DMS79 treated with DMSO at 0.1 percent for 48 hours (cell line): ENCODE measurements around the gene POLR2A.

Experiments used
- DNase-seq: peaks from one replicate; lab custom pipeline; 2025; lab: John Stamatoyannopoulos, UW

POLR2A gene

DNA sequence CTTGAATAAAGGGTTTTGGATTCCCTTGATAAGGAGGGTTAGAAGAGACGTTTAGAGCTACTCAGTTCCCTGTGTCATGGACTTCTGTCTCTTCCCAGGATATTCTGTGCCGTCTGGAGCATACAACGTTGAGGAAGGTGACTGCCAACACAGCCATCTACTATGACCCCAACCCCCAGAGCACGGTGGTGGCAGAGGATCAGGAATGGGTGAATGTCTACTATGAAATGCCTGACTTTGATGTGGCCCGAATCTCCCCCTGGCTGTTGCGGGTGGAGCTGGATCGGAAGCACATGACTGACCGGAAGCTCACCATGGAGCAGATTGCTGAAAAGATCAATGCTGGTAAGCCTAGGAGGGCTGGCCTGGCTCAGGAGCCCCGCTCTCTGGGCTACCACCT lies 24.7 kb downstream of the POLR2A start:
- DNase-seq = no peak

DNA sequence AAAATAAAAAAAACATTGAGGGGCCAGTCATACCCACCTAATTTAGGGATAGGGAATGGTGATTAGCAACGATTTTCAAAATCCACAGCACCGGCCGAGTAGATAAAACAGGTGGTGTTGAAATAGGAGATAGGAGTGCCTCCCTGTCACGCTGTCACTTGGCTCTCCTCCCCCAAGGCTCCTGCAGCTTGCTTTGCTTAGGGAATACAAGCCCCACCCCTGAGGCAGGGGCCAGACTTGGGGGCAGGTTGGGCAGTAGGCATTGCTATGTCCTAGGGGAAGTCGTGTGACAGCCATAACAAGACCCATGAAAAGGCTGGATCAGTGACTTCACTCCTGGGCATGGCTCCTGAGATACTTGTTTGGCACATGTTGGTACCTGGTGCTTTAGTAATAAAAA lies 25.8 kb downstream of the POLR2A start:
- no peak for DNase-seq

DNA sequence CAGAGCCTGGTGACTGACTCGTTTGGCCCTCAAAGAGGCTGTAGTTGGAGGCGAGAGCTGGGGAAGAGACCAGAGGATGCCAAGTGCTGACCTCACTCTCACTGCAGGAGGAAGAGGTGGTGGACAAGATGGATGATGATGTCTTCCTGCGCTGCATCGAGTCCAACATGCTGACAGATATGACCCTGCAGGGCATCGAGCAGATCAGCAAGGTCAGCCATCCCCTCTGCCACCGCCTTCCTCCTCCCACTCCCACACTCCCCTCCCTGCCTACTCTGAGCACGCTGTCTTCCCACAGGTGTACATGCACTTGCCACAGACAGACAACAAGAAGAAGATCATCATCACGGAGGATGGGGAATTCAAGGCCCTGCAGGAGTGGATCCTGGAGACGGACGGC lies 26.9 kb downstream of the POLR2A start:
- DNase-seq = no peak

DNA sequence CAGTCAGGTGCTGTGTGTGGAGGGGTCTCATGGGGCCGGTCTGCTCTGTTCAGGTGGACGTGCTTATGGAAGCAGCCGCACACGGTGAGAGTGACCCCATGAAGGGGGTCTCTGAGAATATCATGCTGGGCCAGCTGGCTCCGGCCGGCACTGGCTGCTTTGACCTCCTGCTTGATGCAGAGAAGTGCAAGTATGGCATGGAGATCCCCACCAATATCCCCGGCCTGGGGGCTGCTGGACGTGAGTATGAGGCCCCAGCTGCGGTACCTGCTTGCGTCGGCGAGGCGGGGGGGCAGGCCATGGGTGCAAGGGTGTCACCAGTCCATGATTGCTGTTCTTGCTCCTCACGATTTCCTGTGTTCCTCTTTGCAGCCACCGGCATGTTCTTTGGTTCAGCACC lies 27.9 kb downstream of the POLR2A start:
- DNase-seq = no peak

DNA sequence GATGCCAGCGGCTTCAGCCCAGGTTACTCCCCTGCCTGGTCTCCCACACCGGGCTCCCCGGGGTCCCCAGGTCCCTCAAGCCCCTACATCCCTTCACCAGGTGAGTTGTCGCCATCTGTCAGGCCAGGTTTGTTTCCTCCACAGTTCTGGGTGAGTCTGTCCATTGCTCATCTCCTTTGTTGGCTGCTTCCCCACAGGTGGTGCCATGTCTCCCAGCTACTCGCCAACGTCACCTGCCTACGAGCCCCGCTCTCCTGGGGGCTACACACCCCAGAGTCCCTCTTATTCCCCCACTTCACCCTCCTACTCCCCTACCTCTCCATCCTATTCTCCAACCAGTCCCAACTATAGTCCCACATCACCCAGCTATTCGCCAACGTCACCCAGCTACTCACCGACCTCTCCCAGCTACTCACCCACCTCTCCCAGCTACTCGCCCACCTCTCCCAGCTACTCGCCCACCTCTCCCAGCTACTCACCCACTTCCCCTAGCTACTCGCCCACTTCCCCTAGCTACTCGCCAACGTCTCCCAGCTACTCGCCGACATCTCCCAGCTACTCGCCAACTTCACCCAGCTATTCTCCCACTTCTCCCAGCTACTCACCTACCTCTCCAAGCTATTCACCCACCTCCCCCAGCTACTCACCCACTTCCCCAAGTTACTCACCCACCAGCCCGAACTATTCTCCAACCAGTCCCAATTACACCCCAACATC lies 28.8 kb downstream of the POLR2A start:
- DNase-seq = no peak

DNA sequence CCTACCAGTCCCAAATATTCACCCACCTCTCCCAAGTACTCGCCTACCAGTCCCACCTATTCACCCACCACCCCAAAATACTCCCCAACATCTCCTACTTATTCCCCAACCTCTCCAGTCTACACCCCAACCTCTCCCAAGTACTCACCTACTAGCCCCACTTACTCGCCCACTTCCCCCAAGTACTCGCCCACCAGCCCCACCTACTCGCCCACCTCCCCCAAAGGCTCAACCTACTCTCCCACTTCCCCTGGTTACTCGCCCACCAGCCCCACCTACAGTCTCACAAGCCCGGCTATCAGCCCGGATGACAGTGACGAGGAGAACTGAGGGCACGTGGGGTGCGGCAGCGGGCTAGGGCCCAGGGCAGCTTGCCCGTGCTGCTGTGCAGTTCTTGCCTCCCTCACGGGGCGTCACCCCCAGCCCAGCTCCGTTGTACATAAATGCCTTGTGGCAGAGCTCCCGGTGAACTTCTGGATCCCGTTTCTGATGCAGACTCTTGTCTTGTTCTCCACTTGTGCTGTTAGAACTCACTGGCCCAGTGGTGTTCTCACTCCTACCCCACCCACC lies 29.8 kb downstream of the POLR2A start:
- no peak for DNase-seq

DNA sequence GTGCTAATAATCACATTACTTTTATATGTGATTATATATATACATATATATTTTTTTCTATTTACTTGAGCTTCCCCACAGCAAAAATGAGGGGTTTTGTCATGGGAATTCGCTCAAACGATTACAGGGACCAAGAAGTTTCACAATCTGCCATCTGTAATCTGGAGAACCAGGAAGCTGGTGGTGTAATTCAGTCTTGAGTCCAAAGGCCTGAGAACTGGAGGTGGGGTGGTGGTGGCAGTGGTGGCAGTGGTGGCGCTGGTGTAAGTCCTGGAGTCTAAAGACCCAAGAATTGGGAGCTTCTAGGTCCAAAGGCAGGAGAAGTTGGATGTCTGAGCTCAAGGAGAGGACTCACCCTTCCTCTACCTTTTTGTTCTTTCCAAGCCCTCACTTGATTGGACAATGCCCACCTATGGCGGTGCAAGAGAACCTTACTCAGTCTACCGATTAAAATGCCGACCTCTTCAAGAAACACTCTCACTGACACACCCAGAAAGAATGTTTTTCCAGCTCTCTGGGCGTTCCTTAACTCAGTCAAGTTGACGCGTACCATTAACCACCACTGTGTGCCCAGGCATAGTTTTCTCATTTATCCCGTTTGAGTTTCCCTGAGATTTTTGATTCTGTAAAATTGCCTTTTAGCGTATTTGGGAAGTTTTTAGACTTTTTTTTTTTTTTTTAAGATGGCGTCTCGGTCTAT lies 31.9 kb downstream of the POLR2A start:
- no peak for DNase-seq

DNA sequence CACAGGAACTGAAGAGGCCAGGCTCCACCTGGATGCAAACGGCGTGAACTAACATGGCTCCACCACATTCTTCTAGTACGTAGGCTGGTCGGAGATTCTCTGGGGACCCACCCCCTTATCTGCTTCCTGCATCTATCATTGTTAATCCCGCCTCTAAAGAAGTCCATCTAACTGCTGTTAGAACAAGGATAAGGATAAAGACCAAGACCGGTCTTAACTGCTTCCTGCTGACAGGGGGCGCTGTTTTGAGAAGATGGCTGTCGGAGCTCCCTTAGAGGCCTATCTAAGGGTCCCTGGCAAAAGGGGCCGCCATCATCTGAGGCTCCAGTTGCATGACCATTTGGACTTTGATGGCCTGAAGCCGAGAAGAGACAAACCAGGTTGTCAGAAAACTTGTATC lies 38.9 kb downstream of the POLR2A start:
- DNase-seq = no peak

DNA sequence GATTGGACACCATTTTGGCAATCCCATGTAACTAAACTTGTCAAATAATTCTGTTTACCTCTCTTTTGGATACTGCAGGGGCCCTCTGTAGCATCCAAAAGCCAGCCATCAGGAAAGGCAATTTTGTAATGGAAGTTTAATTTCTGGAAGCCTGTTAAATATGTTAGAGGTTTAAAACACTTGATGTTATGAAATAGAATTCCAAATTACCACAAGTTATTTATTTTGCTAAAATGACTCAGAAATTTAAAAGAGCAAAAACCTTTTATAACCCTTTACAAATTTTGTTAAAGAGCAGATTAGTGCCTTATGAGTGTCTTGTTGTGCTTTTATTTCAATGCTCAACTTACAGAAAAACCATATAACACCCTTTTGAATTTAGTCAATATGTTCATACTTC lies 44.7 kb downstream of the POLR2A start:
- no peak for DNase-seq

DNA sequence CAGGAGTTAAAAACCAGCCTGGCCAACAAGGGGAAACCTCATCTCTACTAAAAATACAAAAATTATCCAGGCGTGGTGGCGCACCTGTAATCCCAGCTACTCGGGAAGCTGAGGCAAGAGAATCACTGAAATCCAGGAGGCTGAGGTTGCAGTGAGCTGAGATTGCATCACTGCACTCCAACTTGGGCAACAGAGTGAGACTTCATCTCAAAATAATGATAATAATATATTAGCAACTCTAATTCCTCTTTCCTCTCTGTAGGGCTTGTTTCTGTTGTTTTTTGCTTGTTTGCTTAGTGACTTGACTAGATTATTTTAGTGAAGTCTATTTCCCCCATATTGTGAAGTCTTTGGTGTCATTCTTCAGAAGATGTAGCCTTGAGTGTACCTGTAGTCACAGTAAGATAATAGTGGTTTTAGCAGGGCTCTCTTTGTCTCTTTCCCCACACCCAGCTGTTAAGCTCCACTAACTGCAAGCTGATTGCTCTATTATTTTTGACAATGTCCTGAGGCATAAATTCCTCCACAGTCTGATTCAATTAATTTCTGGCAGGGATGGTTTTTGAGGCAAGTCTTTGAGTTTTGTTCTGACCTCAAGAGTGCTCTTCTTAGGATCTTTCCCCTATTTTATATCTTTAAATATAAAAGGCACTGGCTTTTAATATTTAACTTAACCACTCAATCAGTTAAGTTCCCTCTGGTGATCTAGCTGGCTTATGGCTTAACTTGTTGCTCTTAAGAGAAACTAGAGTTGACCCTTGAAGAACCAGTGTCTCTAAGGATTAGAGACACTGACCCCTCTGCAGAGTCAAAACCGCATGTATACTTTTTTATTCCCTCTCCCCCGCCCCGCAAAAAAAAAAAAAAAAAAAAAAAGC lies 46.1 kb downstream of the POLR2A start:
- no peak for DNase-seq

DNA sequence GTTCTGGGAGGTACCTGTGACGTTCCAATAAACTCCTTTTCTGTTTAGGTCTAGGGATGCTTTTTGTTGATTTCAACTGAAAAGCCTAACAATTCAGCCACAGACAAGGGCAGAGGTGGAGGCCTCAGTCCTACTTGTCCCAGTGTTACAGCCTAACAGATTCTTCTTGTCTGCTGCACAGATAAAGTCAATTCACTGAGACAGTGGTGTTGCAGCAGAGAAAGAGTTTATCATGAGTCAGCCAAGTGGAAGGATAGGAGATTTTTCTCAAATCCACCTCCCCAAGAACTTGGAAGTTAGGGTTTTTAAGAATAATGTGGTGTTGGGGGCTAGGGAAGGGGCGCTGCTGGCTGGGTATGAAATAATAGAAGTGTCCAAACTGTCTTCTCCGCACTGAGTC lies 53.9 kb downstream of the POLR2A start:
- DNase-seq = no peak

DNA sequence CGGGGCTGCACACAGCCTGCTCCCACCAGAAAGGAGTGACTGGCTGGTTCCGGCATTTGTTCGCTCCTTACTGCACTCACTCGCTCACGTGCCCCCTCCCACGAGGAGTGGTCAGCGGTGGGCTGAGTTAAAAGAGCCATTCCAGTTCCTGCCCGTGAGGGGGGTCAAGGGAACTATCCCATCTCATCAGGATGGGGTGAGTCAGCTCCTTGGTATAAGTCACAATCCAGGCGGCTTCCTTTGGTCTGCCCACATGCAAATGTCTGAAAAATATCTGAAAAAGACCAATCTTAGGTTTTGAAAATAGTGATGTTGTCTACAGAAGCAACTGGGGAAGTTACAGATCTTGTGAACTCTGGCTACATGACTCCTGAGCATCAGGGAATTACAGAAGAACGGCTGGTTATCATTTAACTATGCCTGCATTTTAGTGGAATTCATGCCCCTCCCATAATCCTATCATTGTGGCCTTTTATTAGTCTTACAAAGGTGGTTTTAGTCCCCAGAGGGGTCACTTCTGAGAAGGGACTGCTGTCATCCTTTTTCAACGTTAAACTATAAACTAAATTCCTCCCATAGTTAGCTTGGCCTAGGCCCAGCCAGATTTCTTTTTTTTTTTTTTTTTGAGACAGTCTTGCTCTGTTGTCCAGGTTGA lies 54.9 kb downstream of the POLR2A start:
- no peak for DNase-seq

DNA sequence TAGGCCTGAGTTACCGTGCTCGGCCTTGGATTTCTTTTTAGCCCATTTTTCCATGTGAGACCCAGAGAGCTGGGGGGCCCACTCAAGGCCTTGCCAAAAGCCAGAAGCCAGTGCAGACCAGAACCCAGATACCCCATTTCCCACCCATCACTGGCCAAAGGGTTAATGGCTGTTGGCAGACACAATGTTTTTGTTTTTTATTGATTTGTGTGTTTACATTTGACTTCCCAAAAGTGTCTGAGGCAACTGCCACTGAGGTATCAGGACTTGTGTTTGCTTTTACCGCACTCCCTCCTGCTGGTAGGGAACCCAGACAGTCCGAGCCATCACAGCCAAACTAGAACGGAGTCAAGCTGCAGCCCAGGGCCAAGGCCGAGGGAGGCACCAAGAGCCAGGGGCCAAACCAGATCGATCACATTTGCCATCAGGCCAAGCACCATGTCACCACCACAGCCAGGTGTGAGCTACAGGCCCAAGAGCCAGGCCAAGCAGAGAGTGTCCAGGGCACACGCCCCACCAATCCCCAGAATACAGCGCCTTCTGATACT lies 57.0 kb downstream of the POLR2A start:
- DNase-seq = no peak

DNA sequence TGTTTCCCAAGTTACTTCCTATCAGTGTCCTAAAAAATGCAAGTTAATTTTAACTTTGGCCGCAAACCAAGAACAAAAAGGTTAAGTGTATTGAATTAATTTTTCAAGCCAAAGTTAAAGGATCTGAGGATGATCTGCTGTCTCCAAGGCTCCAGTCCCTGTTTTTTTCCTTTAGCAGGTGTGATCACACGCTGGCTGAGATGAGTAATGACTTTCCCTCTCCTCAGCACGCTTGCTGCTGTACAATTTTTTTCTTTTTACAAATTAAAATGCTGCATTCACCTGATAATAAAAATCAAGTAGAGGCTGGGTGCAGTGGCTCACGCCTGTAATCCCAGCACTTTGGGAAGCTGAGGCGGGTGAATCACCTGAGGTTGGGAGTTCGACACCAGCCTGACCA lies 60.7 kb downstream of the POLR2A start:
- DNase-seq = no peak

DNA sequence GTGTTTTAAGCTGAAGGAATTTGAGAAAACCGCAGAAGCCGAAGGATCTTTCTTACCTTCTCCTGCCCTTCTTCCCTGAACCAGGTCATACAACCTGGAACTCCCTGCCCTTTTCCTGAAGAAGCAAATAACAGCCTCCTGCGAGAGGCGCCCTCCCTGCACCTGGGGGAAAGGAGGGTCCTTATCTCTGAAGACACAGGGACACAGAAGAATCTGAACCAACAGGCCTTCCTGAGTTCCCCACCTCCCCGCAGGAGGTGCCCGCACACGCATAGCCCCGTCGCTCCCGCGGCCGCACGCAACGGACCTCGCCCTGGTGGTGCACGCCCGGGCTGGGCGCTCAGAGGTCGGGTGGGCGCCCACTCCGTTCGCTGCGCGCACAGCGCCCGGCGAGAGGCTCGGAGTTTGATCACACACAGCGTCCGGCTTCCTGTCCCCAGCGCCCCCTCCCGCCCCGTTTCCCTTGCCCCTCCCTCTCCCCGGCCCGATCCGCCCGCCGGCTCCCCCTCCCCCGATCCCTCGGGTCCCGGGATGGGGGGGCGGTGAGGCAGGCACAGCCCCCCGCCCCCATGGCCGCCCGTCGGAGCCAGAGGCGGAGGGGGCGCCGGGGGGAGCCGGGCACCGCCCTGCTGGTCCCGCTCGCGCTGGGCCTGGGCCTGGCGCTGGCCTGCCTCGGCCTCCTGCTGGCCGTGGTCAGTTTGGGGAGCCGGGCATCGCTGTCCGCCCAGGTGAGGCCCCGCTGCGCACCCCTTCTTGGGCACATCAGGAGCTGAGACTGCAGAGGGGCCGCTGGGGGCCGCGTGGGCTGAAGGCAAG lies 64.6 kb downstream of the POLR2A start, which contains the start of gene TNFSF12:
TNFSF12 (plus strand) TSS at position 474 of the 816 bp plus-strand sequence; CDS start at position 570, 96 bp downstream.
- no peak for DNase-seq
